Breast epithelium (tissue), 4 donors: Measurements from ENCODE around the gene RALGPS1. TPM values are rescaled to one million over a fixed set of nuclear protein-coding genes. Genes with fewer than 3 reads are reported as not detected.

Experiments used
- DNase-seq, 2 donors: peaks; one replicate each; pipeline ENCODE4 v3.0.0-alpha.2; 2019; ENCODE audit warnings: low spot score in 2 of 2
- H3K27ac ChIP-seq, 2 donors: fragments of 200-600 bp; sonication (generic) in 1 of 2; one replicate each; pipeline ENCODE4 v1.5.1; 2016 to 2019; ENCODE audit warnings: mild to moderate bottlenecking in 1 of 2
- H3K27me3 ChIP-seq, 2 donors: fragments of 200-600 bp; sonication (generic) in 1 of 2; one replicate each; pipeline versions ENCODE4 v1.5.1 to v1.6.0; 2017 to 2019; ENCODE audit warnings: control low read depth in 1 of 2, mild to moderate bottlenecking in 1 of 2
- H3K36me3 ChIP-seq: fragments of 200-600 bp; one replicate; pipeline ENCODE4 v1.5.1; 2019
- H3K4me1 ChIP-seq, 2 donors: fragments of 200-600 bp; sonication (generic); one replicate each; pipeline ENCODE4 v1.5.1; 2016 to 2019; ENCODE audit warnings: control low read depth in 1 of 2
- H3K4me3 ChIP-seq, 3 donors: fragments of 200-600 bp; sonication (generic); 1 replicate in 2 of 3; 2 replicates in 1 of 3; pipeline ENCODE4 v1.5.1; 2016 to 2019; ENCODE audit warnings: mild to moderate bottlenecking in 3 of 3, moderate library complexity in 2 of 3
- H3K9me3 ChIP-seq, 2 donors: fragments of 200-600 bp; sonication (generic) in 1 of 2; one replicate each; pipeline ENCODE4 v1.5.1; 2016 to 2019; ENCODE audit warnings: control low read depth in 1 of 2
- CTCF ChIP-seq, 3 donors: fragments of 450-650 bp; IDR thresholded peaks; one replicate each; pipeline ENCODE4 v1.5.1; 2016 to 2017; ENCODE audit warnings: antibody characterized with exemption in 3 of 3, mild to moderate bottlenecking in 3 of 3, moderate library complexity in 3 of 3
- POLR2A ChIP-seq: fragments of 450-650 bp; IDR thresholded peaks from one replicate; pipeline ENCODE4 v1.6.1; 2016; ENCODE audit warnings: antibody characterized with exemption, mild to moderate bottlenecking, moderate library complexity
- POLR2AphosphoS5 ChIP-seq, 3 donors: sonication (generic); formaldehyde crosslinking; IDR thresholded peaks; one replicate each; pipeline ENCODE4 v1.6.1; 2017; ENCODE audit warnings: antibody characterized with exemption in 3 of 3
- intact Hi-C: fragments of 100-400 bp; cut with DNase I; formaldehyde crosslinking; loops from one replicate; pipeline ENCODE4 v1.15.1; 2023; ENCODE audit warnings: low total_unique reads
- total RNA-seq, 3 donors: library from RNA; depleted of rRNA; stranded (reverse); fragments of >200 nt; gene quantifications; one replicate each; pipeline ENCODE4 v1.1.0, GENCODE V29; 2016

RALGPS1 gene
- total RNA-seq, 3 donors from 2014 or later = 5.8 to 30.7 (median 15.1) TPM

- no peak overlapping the region for H3K27ac ChIP-seq
- H3K36me3 ChIP-seq = peaks cover 5% of the 10 kb centered on the region
- intact Hi-C loops = no loop called here
- H3K27me3 ChIP-seq = no peaks in the 10 kb centered on the region
- no peak for DNase-seq
- no peaks in the 10 kb centered on the region for H3K4me1 ChIP-seq
- H3K4me3 ChIP-seq = no peak overlapping the region
- TF ChIP-seq POLR2AphosphoS5 (IDR thresholded peaks at IDR 0.05) (no peak), CTCF (IDR thresholded peaks at IDR 0.05) (no peak), POLR2A (no peak)
- no peaks in the 10 kb centered on the region for H3K9me3 ChIP-seq
These were observed 38.6 kb upstream of the RALGPS1 start for GRCh38 chr9:126875756-126876510.

GRCh38 chr9:126876531-126876930, 38.1 kb upstream of the RALGPS1 start:
- no peak for DNase-seq
- intact Hi-C loops = no loop called here

GRCh38 chr9:126877418-126877817, 37.2 kb upstream of the RALGPS1 start:
- Histone ChIP-seq H3K36me3 (peaks cover 5% of the 10 kb centered on the region), H3K9me3 (no peaks in the 10 kb centered on the region), H3K27ac (no peak overlapping the region), H3K4me3 (no peak overlapping the region), H3K27me3 (no peaks in the 10 kb centered on the region), H3K4me1 (no peaks in the 10 kb centered on the region)
- intact Hi-C loops = no loop called here
- TF ChIP-seq POLR2AphosphoS5 (IDR thresholded peaks at IDR 0.05) (no peak), CTCF (IDR thresholded peaks at IDR 0.05) (no peak), POLR2A (no peak)
- DNase-seq = no peak

More at GRCh38 chr9:126876531-126876930, 38.1 kb upstream of the RALGPS1 start:
- H3K4me3 ChIP-seq = no peak overlapping the region
- no peaks in the 10 kb centered on the region for H3K9me3 ChIP-seq
- peaks cover 5% of the 10 kb centered on the region for H3K36me3 ChIP-seq
- no peak overlapping the region for H3K27ac ChIP-seq
- H3K27me3 ChIP-seq = no peaks in the 10 kb centered on the region
- TF ChIP-seq CTCF (IDR thresholded peaks at IDR 0.05) (no peak), POLR2AphosphoS5 (IDR thresholded peaks at IDR 0.05) (no peak), POLR2A (no peak)
- H3K4me1 ChIP-seq = no peaks in the 10 kb centered on the region

- Histone ChIP-seq H3K4me1 (no peaks in the 10 kb centered on the region), H3K36me3 (peaks cover 5% of the 10 kb centered on the region), H3K27ac (no peak overlapping the region), H3K4me3 (no peak overlapping the region), H3K27me3 (no peaks in the 10 kb centered on the region), H3K9me3 (no peaks in the 10 kb centered on the region)
- intact Hi-C loops = no loop called here
- no peak for TF ChIP-seq POLR2A
- TF ChIP-seq POLR2AphosphoS5 (IDR thresholded peaks at IDR 0.05) = no peak
- TF ChIP-seq CTCF (IDR thresholded peaks at IDR 0.05) = no peak
- DNase-seq = no peak
These were observed 35.3 kb upstream of the RALGPS1 start for GRCh38 chr9:126879288-126879687.

GRCh38 chr9:126880226-126880946, 34.2 kb upstream of the RALGPS1 start:
- no peak for DNase-seq
- intact Hi-C loops = no loop called here
- peaks cover 5% of the 10 kb centered on the region for H3K36me3 ChIP-seq
- H3K9me3 ChIP-seq = no peaks in the 10 kb centered on the region
- TF ChIP-seq POLR2A (no peak), CTCF (IDR thresholded peaks at IDR 0.05) (no peak), POLR2AphosphoS5 (IDR thresholded peaks at IDR 0.05) (no peak)
- no peak overlapping the region for H3K4me3 ChIP-seq
- H3K27me3 ChIP-seq = no peaks in the 10 kb centered on the region
- no peaks in the 10 kb centered on the region for H3K4me1 ChIP-seq
- H3K27ac ChIP-seq = no peak overlapping the region
